T-helper 17 cell (primary cell): ENCODE data around the gene NEK8. TPM values are rescaled to one million over a fixed set of nuclear protein-coding genes. Genes with fewer than 3 reads are reported as not detected.
A peak's percentile ranks its signal among the peaks of the same experiment; 100 is the strongest.
"Not testable (repeated sequence)": the region's sequence is repeated elsewhere in the genome, so short reads cannot be mapped to it uniquely, and the experiment has no call there.

Source experiments
- ATAC-seq: fragments of 150-1000 bp; cut with Tn5 transposase; 2 replicates; pipeline ENCODE4 v1.10.0; 2021; ENCODE audit warnings: mild to moderate bottlenecking, moderate library complexity
- DNase-seq, 3 donors: peaks; one replicate each; pipeline versions ENCODE4 v3.0.0 to v3.0.0-alpha.2; 2020 to 2021
- H3K9me3 ChIP-seq: one replicate; pipeline ENCODE4 v1.7.0; 2013; ENCODE audit warnings: low read length, mild to moderate bottlenecking; ENCODE audit not compliant: control insufficient read depth, poor library complexity, severe bottlenecking
- H3K27ac Mint-ChIP-seq: one replicate; pipeline ENCODE4 v1.8.0; 2022; ENCODE audit warnings: mild to moderate bottlenecking, moderate library complexity, mixed read lengths
- H3K27me3 Mint-ChIP-seq: one replicate; pipeline ENCODE4 v1.8.0; 2022; ENCODE audit warnings: mixed read lengths
- H3K36me3 Mint-ChIP-seq: one replicate; pipeline ENCODE4 v1.8.0; 2022; ENCODE audit warnings: low read depth, mixed read lengths
- H3K4me1 Mint-ChIP-seq: one replicate; pipeline ENCODE4 v1.8.0; 2022; ENCODE audit warnings: mild to moderate bottlenecking, mixed read lengths
- H3K4me3 Mint-ChIP-seq: one replicate; pipeline ENCODE4 v1.8.0; 2022; ENCODE audit warnings: mild to moderate bottlenecking, moderate library complexity, mixed read lengths
- total RNA-seq, 4 donors: library from RNA in 2 of 4; stranded (reverse) in 2 of 4; gene quantifications; one replicate each; pipeline ENCODE4 v1.2.3 and lab custom pipeline; 2022 to 2026

Gene NEK8
- total RNA-seq, 2 donors from 2014 or later = 5.8 to 8.8 TPM

GRCh38 chr17:28760601-28761562 is 32.3 kb downstream of the NEK8 start:
- H3K9me3 ChIP-seq = no peaks in the 10 kb centered on the region
- Mint-ChIP-seq H3K36me3 (peaks cover 5% of the 10 kb centered on the region), H3K4me1 (peaks cover 11% of the 10 kb centered on the region), H3K4me3 (no peak overlapping the region), H3K27me3 (no peaks in the 10 kb centered on the region), H3K27ac (no peak overlapping the region)
- ATAC-seq (no peak), DNase-seq (no peak)

GRCh38 chr17:28763137-28763799 is 34.7 kb downstream of the NEK8 start:
- no peak for DNase-seq
- Mint-ChIP-seq H3K4me3 (no peak overlapping the region), H3K27me3 (no peaks in the 10 kb centered on the region), H3K36me3 (peaks cover 3% of the 10 kb centered on the region), H3K4me1 (peaks cover 6% of the 10 kb centered on the region), H3K27ac (no peak overlapping the region)
- H3K9me3 ChIP-seq = no peaks in the 10 kb centered on the region
- ATAC-seq = peak; percentile 46

DNA sequence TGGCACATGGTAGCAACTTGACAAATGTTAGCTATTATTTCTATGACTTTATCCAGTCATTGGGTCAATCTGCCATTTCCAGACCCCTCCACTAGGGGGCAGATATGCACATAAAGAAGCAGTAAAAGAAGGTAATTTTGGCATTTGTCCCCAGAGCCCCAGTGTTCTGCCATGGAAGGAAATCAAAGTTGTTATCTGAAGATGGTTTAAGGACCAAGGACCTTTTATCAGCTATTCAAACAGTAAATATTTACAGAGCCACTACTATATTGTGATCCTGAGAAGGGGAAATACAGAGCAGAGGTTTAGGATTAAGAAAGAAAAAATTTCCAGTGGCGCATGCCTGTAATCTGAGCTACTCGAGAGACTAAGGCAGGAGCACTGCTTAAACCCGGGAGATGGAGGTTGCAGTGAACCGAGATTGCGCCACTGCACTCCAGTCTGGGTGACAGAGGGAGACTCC is 35.2 kb downstream of the NEK8 start:
- H3K9me3 ChIP-seq = no peaks in the 10 kb centered on the region
- DNase-seq (peak; percentile 49 to 70 (median 49)), ATAC-seq (peak; percentile 85)
- H3K27ac Mint-ChIP-seq = peak overlapping the region; percentile 41
- peaks cover 2% of the 10 kb centered on the region for H3K36me3 Mint-ChIP-seq
- peaks cover 6% of the 10 kb centered on the region for H3K4me1 Mint-ChIP-seq
- no peaks in the 10 kb centered on the region for H3K27me3 Mint-ChIP-seq
- no peak overlapping the region for H3K4me3 Mint-ChIP-seq

- no peak for ATAC-seq
- H3K9me3 ChIP-seq = no peaks in the 10 kb centered on the region
- H3K4me3 Mint-ChIP-seq = no peak overlapping the region
- H3K36me3 Mint-ChIP-seq = no peaks in the 10 kb centered on the region
- H3K27me3 Mint-ChIP-seq = no peaks in the 10 kb centered on the region
- no peak overlapping the region for H3K27ac Mint-ChIP-seq
- no peak for DNase-seq
- peaks cover 12% of the 10 kb centered on the region for H3K4me1 Mint-ChIP-seq
Observed at GRCh38 chr17:28765038-28765437, 36.5 kb downstream of the NEK8 start.

DNA sequence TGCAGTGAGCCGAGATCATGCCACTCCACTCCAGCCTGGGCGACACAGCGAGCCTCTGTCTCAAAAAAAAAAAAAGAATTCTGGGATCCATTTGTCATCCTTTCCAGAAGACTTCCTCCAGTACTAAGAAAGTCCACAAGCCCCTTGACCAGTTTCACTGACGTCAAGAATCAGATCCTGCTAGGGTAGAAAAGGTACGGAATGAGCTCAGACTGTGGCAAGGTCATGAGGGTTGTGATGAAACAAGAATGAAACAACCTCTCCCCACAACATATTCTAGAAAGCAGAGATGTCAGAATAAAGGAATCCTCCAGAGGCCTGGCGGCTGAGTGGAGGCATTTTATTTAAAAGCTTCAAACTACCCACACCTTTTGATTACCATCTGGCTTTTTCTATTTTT is 45.1 kb downstream of the NEK8 start:
- ATAC-seq (no peak), DNase-seq (no peak)
- H3K9me3 ChIP-seq = no peaks in the 10 kb centered on the region
- H3K4me3 Mint-ChIP-seq = no peak overlapping the region
- peaks cover 23% of the 10 kb centered on the region for H3K4me1 Mint-ChIP-seq
- peak overlapping the region; percentile 43 for H3K27ac Mint-ChIP-seq
- no peaks in the 10 kb centered on the region for H3K27me3 Mint-ChIP-seq
- H3K36me3 Mint-ChIP-seq = no peaks in the 10 kb centered on the region

- no peak overlapping the region for H3K4me3 Mint-ChIP-seq
- peaks cover 3% of the 10 kb centered on the region for H3K36me3 Mint-ChIP-seq
- ATAC-seq (no peak), DNase-seq (no peak)
- peaks cover 27% of the 10 kb centered on the region for H3K4me1 Mint-ChIP-seq
- H3K9me3 ChIP-seq = no peaks in the 10 kb centered on the region
- peak overlapping the region; percentile 43 for H3K27ac Mint-ChIP-seq
- H3K27me3 Mint-ChIP-seq = no peaks in the 10 kb centered on the region
Observed at GRCh38 chr17:28774206-28774605, 45.6 kb downstream of the NEK8 start.

DNA sequence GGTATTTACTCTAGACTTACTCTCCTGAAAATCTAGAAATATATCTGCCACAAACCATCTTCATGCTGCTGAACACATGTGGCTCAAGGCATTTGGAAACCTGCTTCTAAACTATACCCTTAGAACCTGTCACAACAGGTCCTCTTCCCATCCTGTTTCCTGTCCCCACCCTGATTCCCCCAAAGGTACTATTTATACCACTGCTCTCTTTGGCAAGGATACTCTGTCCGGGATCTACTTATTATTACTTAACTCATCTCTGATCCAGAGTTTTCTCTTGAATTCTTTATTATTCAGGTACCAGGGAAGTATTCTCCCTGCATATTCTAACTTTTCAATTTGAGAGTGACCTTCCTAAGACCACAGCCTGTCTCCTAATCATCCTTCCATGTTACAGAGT is 48.6 kb downstream of the NEK8 start:
- ATAC-seq (no peak), DNase-seq (no peak)
- no peaks in the 10 kb centered on the region for H3K27me3 Mint-ChIP-seq
- H3K36me3 Mint-ChIP-seq = peaks cover 3% of the 10 kb centered on the region
- H3K4me3 Mint-ChIP-seq = no peak overlapping the region
- no peaks in the 10 kb centered on the region for H3K9me3 ChIP-seq
- peak overlapping the region; percentile 82 for H3K27ac Mint-ChIP-seq
- peaks cover 37% of the 10 kb centered on the region for H3K4me1 Mint-ChIP-seq

DNA sequence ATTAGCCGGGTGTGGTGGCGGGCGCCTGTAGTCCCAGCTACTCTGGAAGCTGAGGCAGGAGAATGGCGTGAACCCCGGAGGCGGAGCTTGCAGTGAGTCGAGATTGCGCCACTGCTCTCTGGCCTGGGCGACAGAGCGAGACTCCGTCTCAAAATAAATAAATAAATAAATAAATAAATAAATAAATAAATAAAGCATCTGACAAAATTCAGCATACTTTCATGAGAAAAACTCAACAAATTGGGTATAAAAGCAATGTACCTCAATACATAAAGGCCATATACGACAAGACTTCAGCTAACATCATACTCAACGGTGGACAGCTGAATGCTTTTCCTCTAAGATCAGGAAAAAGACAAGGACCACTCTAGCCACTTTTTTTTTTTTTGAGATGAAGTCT is 51.0 kb downstream of the NEK8 start:
- H3K36me3 Mint-ChIP-seq, ATAC-seq, H3K27ac Mint-ChIP-seq, H3K9me3 ChIP-seq, DNase-seq, H3K27me3 Mint-ChIP-seq, H3K4me3 Mint-ChIP-seq: not testable (repeated sequence)
- peaks cover 37% of the 10 kb centered on the region for H3K4me1 Mint-ChIP-seq

GRCh38 chr17:28783161-28783560 is 54.6 kb downstream of the NEK8 start:
- DNase-seq (no peak), ATAC-seq (no peak)
- H3K4me3 Mint-ChIP-seq = no peak overlapping the region
- H3K9me3 ChIP-seq = no peaks in the 10 kb centered on the region
- peaks cover 3% of the 10 kb centered on the region for H3K36me3 Mint-ChIP-seq
- no peak overlapping the region for H3K27ac Mint-ChIP-seq
- H3K4me1 Mint-ChIP-seq = peaks cover 28% of the 10 kb centered on the region
- H3K27me3 Mint-ChIP-seq = no peaks in the 10 kb centered on the region

DNA sequence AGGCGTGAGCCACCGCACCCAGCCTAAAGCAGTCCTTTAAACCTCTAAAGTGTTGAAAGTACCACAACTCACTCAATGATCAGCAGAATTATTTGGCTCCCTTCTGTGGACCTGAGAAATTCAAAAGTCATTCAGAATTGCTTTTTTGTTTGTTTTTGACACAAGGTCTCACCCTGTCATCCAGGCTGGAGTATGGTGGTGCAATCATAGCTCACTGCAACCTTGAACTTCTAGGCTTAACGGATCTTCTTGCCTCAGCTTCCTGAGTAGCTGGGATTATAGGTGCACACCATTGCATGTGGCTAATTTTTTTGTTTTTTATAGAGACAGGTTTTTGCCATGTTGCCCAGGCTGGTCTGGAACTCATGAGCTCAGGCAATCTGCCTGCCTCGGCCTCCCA is 59.5 kb downstream of the NEK8 start:
- no peak for ATAC-seq
- no peaks in the 10 kb centered on the region for H3K27me3 Mint-ChIP-seq
- no peak overlapping the region for H3K27ac Mint-ChIP-seq
- no peak overlapping the region for H3K4me3 Mint-ChIP-seq
- peaks cover 8% of the 10 kb centered on the region for H3K4me1 Mint-ChIP-seq
- DNase-seq = no peak
- no peaks in the 10 kb centered on the region for H3K36me3 Mint-ChIP-seq
- H3K9me3 ChIP-seq = no peaks in the 10 kb centered on the region

Other genes with a start within 250 kb of the NEK8 start
- gene FOXN1, start 222.4 kb upstream of the NEK8 start, total RNA-seq = not detected
- gene UNC119, start 176.2 kb upstream of the NEK8 start, total RNA-seq = 10 to 100 TPM; 87.2 to 91.9 TPM
- gene PIGS, start 157.3 kb upstream of the NEK8 start, total RNA-seq = 10 to 100 TPM; 44.5 to 50.9 TPM
- gene ALDOC, start 151.9 kb upstream of the NEK8 start, total RNA-seq = 10 to 100 TPM; 16.7 to 24.5 TPM
- 10 to 100 TPM; 19.2 to 31.5 TPM for gene SPAG5, start 129.8 kb upstream of the NEK8 start, total RNA-seq
- gene RSKR, start 114.6 kb upstream of the NEK8 start, total RNA-seq = 1 to 10 TPM; 8.1 to 8.8 TPM
- gene BLTP2, start 83.6 kb upstream of the NEK8 start, total RNA-seq = 100 to 1,000 TPM; 136 to 153 TPM
- gene SDF2, start 66.9 kb upstream of the NEK8 start, total RNA-seq = 10 to 100 TPM; 31.5 to 38.5 TPM
- gene SUPT6H, start 66.6 kb upstream of the NEK8 start, total RNA-seq = 100 to 1,000 TPM; 136 to 139 TPM
- 1 to 10 TPM; 4.8 to 6.3 TPM for gene PROCA1, start 16.9 kb upstream of the NEK8 start, total RNA-seq
- 10 to 100 TPM in 1 of 2 donors, 1 to 10 TPM in 1; 8.3 to 24.3 TPM for gene RAB34, start 10.9 kb upstream of the NEK8 start, total RNA-seq
- gene RPL23A, start 8.8 kb upstream of the NEK8 start, total RNA-seq = 1,000 to 10,000 TPM; 2,757 to 2,860 TPM
- gene TLCD1, start 2.6 kb upstream of the NEK8 start, total RNA-seq = 1 to 10 TPM; 1.1 to 1.4 TPM
- 100 to 1,000 TPM; 326 to 362 TPM for gene TRAF4, start 15.2 kb downstream of the NEK8 start, total RNA-seq
- 10 to 100 TPM; 18.3 to 22.6 TPM for gene FAM222B, start 114.0 kb downstream of the NEK8 start, total RNA-seq
- gene ERAL1, start 126.2 kb downstream of the NEK8 start, total RNA-seq = 10 to 100 TPM; 19.0 to 20.5 TPM
- 100 to 1,000 TPM; 132 to 147 TPM for gene FLOT2, start 168.9 kb downstream of the NEK8 start, total RNA-seq
- 10 to 100 TPM; 21.0 TPM for gene DHRS13, start 174.3 kb downstream of the NEK8 start, total RNA-seq
- gene PHF12, start 222.7 kb downstream of the NEK8 start, total RNA-seq = 100 to 1,000 TPM; 164 to 174 TPM